ENCODE measurements around the gene LGR6. TPM values are rescaled to one million over a fixed set of nuclear protein-coding genes. Genes with fewer than 3 reads are reported as not detected.

LGR6 gene
- total and polyA plus RNA-seq, 10 of the 15 experiments (the other 5 are each of a cell fraction or from before 2014, with no cell fraction given): not detected

- TF ChIP-seq ZBTB4 (CRISPR knock-in tag; IDR thresholded peaks at IDR 0.05) (no peak), JUNB (IDR thresholded peaks at IDR 0.05) (no peak), ATF7 (IDR thresholded peaks at IDR 0.05; ENCODE audit: low read depth) (no peak), BACH1 (IDR thresholded peaks at IDR 0.05; ENCODE audit: borderline replicate concordance) (no peak), CBX5 (IDR thresholded peaks at IDR 0.05; ENCODE audit: low read depth) (no peak)
Observed at GRCh38 chr1:202146993-202147392, 46.6 kb upstream of the LGR6 start (continued).

- Histone ChIP-seq H3K27ac (ENCODE audit: control insufficient read depth, insufficient read depth) (no peak overlapping the region), H3K27me3 (replicated peaks in 1 of 2; ENCODE audit: control insufficient read depth in 2 of 2, insufficient read depth in 2 of 2, low read length in 1 of 2) (no peaks in the 10 kb centered on the region), H4K20me1 (ENCODE audit: control insufficient read depth, insufficient read depth) (no peaks in the 10 kb centered on the region), H3K9ac (ENCODE audit: control insufficient read depth, insufficient read depth, low read length) (no peak overlapping the region), H2AFZ (ENCODE audit: control insufficient read depth, low read depth, low read length) (no peak overlapping the region), H3K9me3 (replicated peaks; ENCODE audit: control insufficient read depth, insufficient read depth, low read length) (no peaks in the 10 kb centered on the region), H3K4me3 (no peak overlapping the region), H3K4me1 (ENCODE audit: control insufficient read depth, insufficient read depth, low read length) (peaks cover 7% of the 10 kb centered on the region), H3K79me2 (ENCODE audit: control insufficient read depth, insufficient read depth, low read length) (peaks cover 7% of the 10 kb centered on the region), H3K4me2 (ENCODE audit: control insufficient read depth, insufficient read depth) (no peak overlapping the region), H3K36me3 (ENCODE audit: control insufficient read depth in 2 of 2, insufficient read depth in 2 of 2, low read length in 1 of 2) (peaks cover 21 to 24% of the 10 kb centered on the region in 2 experiments; a peak in 3 of 4 replicates)
- ChIA-PET CTCF (interaction anchor here (1.3 to 2.9 kb wide), 3 partner anchors 11 to 35 kb away, joined by 4 to 14 read pairs (median 12); partner anchors contain the start of gene PTPN7), SMC1A (ENCODE audit: uncharacterized antibody, unreplicated experiment) (interaction anchor here (0.6 kb wide), 1 partner anchor 12 kb away, joined by 3 read pairs; the partner anchor contains the start of gene PTPN7), RAD21 (ENCODE audit: unreplicated experiment) (interaction anchor here (0.7 kb wide), 1 partner anchor 556 kb away, joined by 3 read pairs; no protein-coding TSS in a partner anchor), POLR2A (interaction anchor here (0.6 to 3.3 kb wide), 2 partner anchors 11 to 149 kb away, joined by 8 to 15 read pairs; partner anchors contain the start of gene PTPN7)
- TF ChIP-seq TAF1 (IDR thresholded peaks at IDR 0.05; ENCODE audit: borderline replicate concordance, low read depth, low read length) (no peak), POLR2AphosphoS5 (IDR thresholded peaks at IDR 0.05; ENCODE audit: low read length) (0 out of 2 replicates have a peak, but pooled peaks have one; percentile 10), POLR2A (IDR thresholded peaks at IDR 0.05; ENCODE audit: low read depth, low read length) (0 out of 2 replicates have a peak, but pooled peaks have one; percentile 40)
- no peak for FAIRE-seq
- in situ Hi-C loops (cut with MboI) (no loop called here), intact Hi-C loops (cut with micrococcal nuclease; ENCODE audit: unreplicated experiment) (no loop called here)
- 58% methylated on average over 4 of the region's 4 CpGs for WGBS (ENCODE audit: insufficient coverage, insufficient replicate concordance, low lambda C conversion rate, missing lambda C conversion rate)
- no TSS peak for BruUV-seq (replicated peaks)
- no peak for DNase-seq (ENCODE audit: low read depth, low spot score)
- ATAC-seq: no peak
Observed at GRCh38 chr1:202148391-202148790, 45.2 kb upstream of the LGR6 start.
